Measurements from ENCODE around the gene OMP.

GRCh38 chr11:77118086-77118485 lies 15.4 kb downstream of the OMP start:
- TF ChIP-seq CTCF (IDR thresholded peaks at IDR 0.05; ENCODE audit: extremely low read depth in 1 of 2, insufficient read depth in 1 of 2, low read depth in 1 of 2, low read length in 2 of 2) (no peak), POLR2A (IDR thresholded peaks at IDR 0.05; ENCODE audit: low read depth, low read length) (no peak), POLR2AphosphoS5 (IDR thresholded peaks at IDR 0.05; ENCODE audit: insufficient read depth, low read depth, low read length) (no peak), EZH2 (IDR thresholded peaks at IDR 0.05; ENCODE audit: borderline replicate concordance, low read depth, low read length, severe bottlenecking) (no peak), FOS (IDR thresholded peaks at IDR 0.05; ENCODE audit: borderline replicate concordance, insufficient read depth, low read length) (no peak), MYC (IDR thresholded peaks at IDR 0.05; ENCODE audit: low read depth, low read length) (no peak), MAX (IDR thresholded peaks at IDR 0.05; ENCODE audit: insufficient read depth, insufficient read length) (no peak)

All from endothelial cell of umbilical vein (primary cell).